Vagina (tissue), 2 donors: Measurements from ENCODE around the gene CCDC8.

Experiments
- CTCF ChIP-seq, 3 experiments: fragments of 450-650 bp in 2 of 3; fragments of 200-600 bp in 1 of 3; sonication (generic) in 1 of 3; IDR thresholded peaks; one replicate each; pipeline ENCODE4 v1.5.1; 2017 to 2019; ENCODE audit warnings: antibody characterized with exemption in 3 of 3, mild to moderate bottlenecking in 2 of 3, moderate library complexity in 2 of 3
- POLR2A ChIP-seq, 2 donors: fragments of 450-650 bp; IDR thresholded peaks; one replicate each; pipeline ENCODE4 v1.6.1; 2017; ENCODE audit warnings: antibody characterized with exemption in 2 of 2, mild to moderate bottlenecking in 2 of 2, moderate library complexity in 2 of 2

GRCh38 chr19:46450737-46451136, 37.4 kb upstream of the CCDC8 start:
- TF ChIP-seq CTCF (IDR thresholded peaks at IDR 0.05), result no peak
- no peak for TF ChIP-seq POLR2A (IDR thresholded peaks at IDR 0.05)
